ENCODE results near the gene ATP5F1D.

The ATP5F1D gene

GRCh38 chr19:1261538-1261797 is 19.9 kb downstream of the ATP5F1D start:
- CTCF ChIA-PET: interaction anchor here (0.6 to 10.3 kb wide), 2 partner anchors 17 to 160 kb away, joined by 3 to 116 read pairs; no protein-coding TSS in a partner anchor
- H3K27ac ChIP-seq: peak overlapping the region; percentile 100
- no peak for DNase-seq (ENCODE audit: low spot score)
- POLR2A ChIA-PET (ENCODE audit: low non-redundant PET): interaction anchor here (1.1 kb wide), 1 partner anchor 8 kb away, joined by 12 read pairs; no protein-coding TSS in a partner anchor
- TF ChIP-seq, protein P1, sequence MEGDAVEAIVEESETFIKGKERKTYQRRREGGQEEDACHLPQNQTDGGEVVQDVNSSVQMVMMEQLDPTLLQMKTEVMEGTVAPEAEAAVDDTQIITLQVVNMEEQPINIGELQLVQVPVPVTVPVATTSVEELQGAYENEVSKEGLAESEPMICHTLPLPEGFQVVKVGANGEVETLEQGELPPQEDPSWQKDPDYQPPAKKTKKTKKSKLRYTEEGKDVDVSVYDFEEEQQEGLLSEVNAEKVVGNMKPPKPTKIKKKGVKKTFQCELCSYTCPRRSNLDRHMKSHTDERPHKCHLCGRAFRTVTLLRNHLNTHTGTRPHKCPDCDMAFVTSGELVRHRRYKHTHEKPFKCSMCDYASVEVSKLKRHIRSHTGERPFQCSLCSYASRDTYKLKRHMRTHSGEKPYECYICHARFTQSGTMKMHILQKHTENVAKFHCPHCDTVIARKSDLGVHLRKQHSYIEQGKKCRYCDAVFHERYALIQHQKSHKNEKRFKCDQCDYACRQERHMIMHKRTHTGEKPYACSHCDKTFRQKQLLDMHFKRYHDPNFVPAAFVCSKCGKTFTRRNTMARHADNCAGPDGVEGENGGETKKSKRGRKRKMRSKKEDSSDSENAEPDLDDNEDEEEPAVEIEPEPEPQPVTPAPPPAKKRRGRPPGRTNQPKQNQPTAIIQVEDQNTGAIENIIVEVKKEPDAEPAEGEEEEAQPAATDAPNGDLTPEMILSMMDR (conservative IDR thresholded peaks at IDR 0.05; ENCODE audit: low read depth): no peak

DNA sequence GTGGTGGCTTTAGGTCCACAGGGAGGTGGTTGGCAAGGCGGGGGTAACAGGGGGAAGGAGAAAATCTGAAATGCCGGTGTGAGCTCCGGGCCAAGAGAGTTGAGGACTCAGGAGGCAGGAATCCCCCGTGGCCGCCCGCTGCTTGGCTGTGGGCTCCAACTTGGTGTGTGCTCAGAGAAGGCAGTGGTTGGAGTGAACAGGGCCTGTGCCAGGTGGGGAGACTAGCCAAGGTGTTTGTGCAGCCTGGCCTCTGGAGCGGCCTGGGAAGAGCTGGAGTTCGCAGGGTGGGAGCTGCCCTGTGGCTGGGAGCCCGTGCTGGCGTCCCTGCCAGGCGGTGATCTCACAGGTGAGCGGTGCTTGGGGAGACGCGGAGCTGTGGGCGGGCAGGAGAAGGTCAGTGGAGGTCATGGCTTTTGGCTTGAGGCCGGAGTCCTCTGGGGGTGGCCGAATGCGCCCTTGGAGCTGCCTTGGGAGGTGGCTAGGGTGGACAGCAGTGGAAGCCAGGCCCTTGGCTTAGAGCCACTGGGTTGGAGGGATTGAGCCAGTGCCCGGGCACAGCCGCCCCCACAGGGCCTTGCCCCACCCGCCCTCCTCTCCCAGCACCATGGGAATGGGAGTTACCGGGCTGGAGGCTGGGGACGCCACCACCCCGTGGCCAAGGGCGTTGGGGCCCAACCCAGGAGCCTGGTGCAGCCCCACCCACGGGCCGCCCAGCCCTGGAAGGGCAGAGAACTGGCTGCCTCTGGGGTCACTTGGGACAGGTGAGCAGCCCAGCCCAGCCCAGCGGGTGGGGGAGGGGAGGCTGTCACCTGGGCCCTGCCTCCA is 20.5 kb downstream of the ATP5F1D start:
- TF ChIP-seq, protein P1 (conservative IDR thresholded peaks at IDR 0.05; ENCODE audit: low read depth): no peak
- peak; percentile 60 for DNase-seq (ENCODE audit: low spot score)
- peak overlapping the region; percentile 100 for H3K27ac ChIP-seq
- ChIA-PET POLR2A (ENCODE audit: low non-redundant PET) (interaction anchor here (0.6 to 1.1 kb wide), 2 partner anchors 9 to 116 kb away, joined by 3 to 12 read pairs; no protein-coding TSS in a partner anchor), CTCF (interaction anchor here (0.6 to 10.3 kb wide), 2 partner anchors 17 to 161 kb away, joined by 3 to 116 read pairs; no protein-coding TSS in a partner anchor)

DNA sequence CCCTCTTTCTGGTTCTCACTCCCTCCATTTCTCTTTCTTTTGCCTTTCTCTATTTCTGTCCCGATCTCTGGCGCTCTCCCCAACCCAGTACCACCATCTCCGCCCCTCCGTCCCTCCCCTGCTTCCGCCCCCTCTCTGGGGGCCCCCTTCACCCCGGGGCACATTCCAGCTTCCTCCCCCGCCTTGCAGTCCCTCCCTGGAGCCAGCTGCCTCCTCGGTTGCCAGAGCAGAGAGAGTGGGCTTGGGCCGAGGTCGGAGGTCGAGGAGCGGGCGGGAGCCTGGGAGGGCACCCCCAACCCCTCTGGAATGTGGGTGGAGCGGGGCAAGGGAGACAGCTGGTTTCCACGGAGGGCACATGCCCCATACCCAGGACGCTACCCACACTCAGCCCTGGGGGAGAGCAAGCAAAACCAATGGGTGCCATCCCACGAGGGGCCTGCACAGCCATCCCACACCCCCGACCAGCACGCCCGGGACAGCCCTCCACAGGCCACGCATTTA is 21.1 kb downstream of the ATP5F1D start:
- TF ChIP-seq, protein P1 (conservative IDR thresholded peaks at IDR 0.05; ENCODE audit: low read depth): no peak
- DNase-seq (ENCODE audit: low spot score): no peak
- peak overlapping the region; percentile 100 for H3K27ac ChIP-seq
- CTCF ChIA-PET: interaction anchor here (0.6 to 10.3 kb wide), 2 partner anchors 18 to 31 kb away, joined by 3 to 116 read pairs; no protein-coding TSS in a partner anchor
- POLR2A ChIA-PET (ENCODE audit: low non-redundant PET): interaction anchor here (0.5 to 1.1 kb wide), 2 partner anchors 10 to 182 kb away, joined by 5 to 12 read pairs; no protein-coding TSS in a partner anchor

DNA sequence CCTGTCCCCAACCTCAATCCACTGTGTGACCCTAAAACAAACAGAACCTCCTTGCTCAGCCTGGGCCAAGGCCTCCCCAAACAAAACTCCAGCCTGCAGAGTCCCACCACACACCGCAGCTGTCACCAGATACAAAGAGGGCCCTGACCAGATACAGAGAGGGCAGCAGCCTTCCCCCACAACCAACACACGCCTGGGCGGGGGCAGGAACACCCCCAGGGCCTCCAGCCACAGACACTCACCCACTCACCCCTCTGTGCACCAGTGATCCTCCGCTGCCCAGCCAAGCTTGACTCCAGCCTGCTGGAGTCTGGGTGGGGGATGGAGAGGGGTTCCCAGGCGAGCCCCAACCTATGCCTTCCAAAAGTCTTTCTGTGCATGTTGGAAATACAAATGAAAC is 21.6 kb downstream of the ATP5F1D start:
- POLR2A ChIA-PET (ENCODE audit: low non-redundant PET): interaction anchor here (0.5 kb wide), 1 partner anchor 181 kb away, joined by 5 read pairs; no protein-coding TSS in a partner anchor
- TF ChIP-seq, protein P1 (conservative IDR thresholded peaks at IDR 0.05; ENCODE audit: low read depth): no peak
- CTCF ChIA-PET: interaction anchor here (0.6 to 10.3 kb wide), 2 partner anchors 18 to 31 kb away, joined by 3 to 116 read pairs; no protein-coding TSS in a partner anchor
- no peak for DNase-seq (ENCODE audit: low spot score)
- H3K27ac ChIP-seq: peak overlapping the region; percentile 100

GRCh38 chr19:1264801-1265614 is 23.5 kb downstream of the ATP5F1D start:
- H3K27ac ChIP-seq: peak overlapping the region; percentile 100
- ChIA-PET POLR2A (ENCODE audit: low non-redundant PET) (interaction anchor here (0.5 to 1.0 kb wide), 4 partner anchors 12 to 759 kb away, joined by 3 read pairs; partner anchors contain the start of gene ATP5F1D), CTCF (interaction anchor here (1.8 to 10.3 kb wide), 2 partner anchors 16 to 20 kb away, joined by 4 to 116 read pairs; no protein-coding TSS in a partner anchor)
- peak; percentile 81 for DNase-seq (ENCODE audit: low spot score)
- TF ChIP-seq, protein P1 (conservative IDR thresholded peaks at IDR 0.05; ENCODE audit: low read depth): no peak

All from RWPE1 (cell line).